Activated CD4-positive, alpha-beta T cell treated with anti-CD3 and anti-CD28 coated beads for 48 hours (primary cell): Measurements from ENCODE around the gene SYT9.

Experiments used
- DNase-seq: peaks from one replicate; pipeline ENCODE4 v3.0.0-alpha.2; 2020

SYT9 gene

GRCh38 chr11:7251836-7252682, at the start of gene SYT9:
Gene SYT9 (plus strand): TSS chr11:7251904. CDS start chr11:7252187, 283 bp downstream.
- DNase-seq = peak; percentile 50

- no peak for DNase-seq
Observed at GRCh38 chr11:7202412-7202811, 49.3 kb upstream of the SYT9 start.

GRCh38 chr11:7204778-7205177, 46.9 kb upstream of the SYT9 start:
- no peak for DNase-seq

- no peak for DNase-seq
Observed at GRCh38 chr11:7208391-7208790, 43.3 kb upstream of the SYT9 start.

GRCh38 chr11:7219491-7219890, 32.2 kb upstream of the SYT9 start:
- no peak for DNase-seq

- DNase-seq = no peak
Observed at GRCh38 chr11:7220636-7221035, 31.1 kb upstream of the SYT9 start.

GRCh38 chr11:7222619-7223018, 29.1 kb upstream of the SYT9 start:
- DNase-seq = no peak

GRCh38 chr11:7239877-7240276, 11.8 kb upstream of the SYT9 start:
- DNase-seq = no peak

GRCh38 chr11:7245341-7245740, 6.4 kb upstream of the SYT9 start:
- no peak for DNase-seq

GRCh38 chr11:7246179-7246578, 5.5 kb upstream of the SYT9 start:
- no peak for DNase-seq

- no peak for DNase-seq
Observed at GRCh38 chr11:7250166-7250565, 1.5 kb upstream of the SYT9 start.

- no peak for DNase-seq
Observed at GRCh38 chr11:7251487-7251835, 243 bp upstream of the SYT9 start.

- no peak for DNase-seq
Observed at GRCh38 chr11:7252683-7253213, 1.0 kb downstream of the SYT9 start.

- DNase-seq = no peak
Observed at GRCh38 chr11:7253800-7254199, 2.1 kb downstream of the SYT9 start.

GRCh38 chr11:7254731-7255291, 3.1 kb downstream of the SYT9 start:
- DNase-seq = no peak

- DNase-seq = no peak
Observed at GRCh38 chr11:7256943-7257342, 5.2 kb downstream of the SYT9 start.

GRCh38 chr11:7257724-7258123, 6.0 kb downstream of the SYT9 start:
- DNase-seq = no peak

GRCh38 chr11:7261578-7261977, 9.9 kb downstream of the SYT9 start:
- no peak for DNase-seq

GRCh38 chr11:7262672-7263071, 11.0 kb downstream of the SYT9 start:
- DNase-seq = no peak

GRCh38 chr11:7263842-7264241, 12.1 kb downstream of the SYT9 start:
- DNase-seq = no peak

- DNase-seq = no peak
Observed at GRCh38 chr11:7268758-7269157, 17.1 kb downstream of the SYT9 start.

GRCh38 chr11:7270233-7270865, 18.6 kb downstream of the SYT9 start:
- DNase-seq = no peak

- DNase-seq = no peak
Observed at GRCh38 chr11:7272373-7272772, 20.7 kb downstream of the SYT9 start.

GRCh38 chr11:7275133-7275532, 23.4 kb downstream of the SYT9 start:
- DNase-seq = no peak
